ENCODE results near the gene TCEAL1.
A peak's percentile ranks its signal among the peaks of the same experiment; 100 is the strongest.
"Not testable (repeated sequence)": the region's sequence is repeated elsewhere in the genome, so short reads cannot be mapped to it uniquely, and the experiment has no call there.

TCEAL1 gene

DNA sequence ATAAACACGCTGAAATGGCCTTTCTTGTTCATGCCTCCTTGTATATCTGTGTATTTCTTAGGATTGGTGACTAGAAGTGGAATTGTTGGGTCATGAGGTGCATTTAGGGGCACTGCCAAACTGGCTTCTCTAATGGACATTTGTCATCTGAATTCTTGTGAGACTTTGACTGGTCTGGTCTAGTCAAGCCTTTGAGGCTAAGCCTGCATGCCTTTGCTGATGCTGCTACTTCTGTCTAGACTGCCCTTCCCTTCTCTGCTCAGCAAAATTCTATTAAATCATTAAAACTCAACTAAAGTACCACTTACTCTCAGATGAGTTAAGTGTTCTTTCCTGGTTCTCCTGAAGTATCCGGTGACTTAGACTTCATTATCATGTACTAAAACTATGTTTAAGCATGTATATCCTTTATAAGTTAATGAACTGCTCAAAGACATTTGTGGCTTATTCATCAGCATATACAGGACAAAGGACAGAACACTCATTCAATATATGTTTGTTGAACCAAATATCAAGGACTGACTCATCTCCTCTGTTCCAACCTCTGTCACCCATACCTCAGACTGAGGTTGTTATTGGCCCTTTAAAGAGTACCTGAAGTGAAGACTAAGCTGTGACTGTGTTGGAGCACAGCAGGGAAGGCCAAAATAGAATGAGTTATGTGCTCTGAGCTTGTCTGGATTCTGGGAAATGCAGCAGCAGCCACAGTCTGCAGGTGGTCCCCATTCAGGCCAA lies 9.0 kb downstream of the TCEAL1 start:
- no peak for DNase-seq

DNA sequence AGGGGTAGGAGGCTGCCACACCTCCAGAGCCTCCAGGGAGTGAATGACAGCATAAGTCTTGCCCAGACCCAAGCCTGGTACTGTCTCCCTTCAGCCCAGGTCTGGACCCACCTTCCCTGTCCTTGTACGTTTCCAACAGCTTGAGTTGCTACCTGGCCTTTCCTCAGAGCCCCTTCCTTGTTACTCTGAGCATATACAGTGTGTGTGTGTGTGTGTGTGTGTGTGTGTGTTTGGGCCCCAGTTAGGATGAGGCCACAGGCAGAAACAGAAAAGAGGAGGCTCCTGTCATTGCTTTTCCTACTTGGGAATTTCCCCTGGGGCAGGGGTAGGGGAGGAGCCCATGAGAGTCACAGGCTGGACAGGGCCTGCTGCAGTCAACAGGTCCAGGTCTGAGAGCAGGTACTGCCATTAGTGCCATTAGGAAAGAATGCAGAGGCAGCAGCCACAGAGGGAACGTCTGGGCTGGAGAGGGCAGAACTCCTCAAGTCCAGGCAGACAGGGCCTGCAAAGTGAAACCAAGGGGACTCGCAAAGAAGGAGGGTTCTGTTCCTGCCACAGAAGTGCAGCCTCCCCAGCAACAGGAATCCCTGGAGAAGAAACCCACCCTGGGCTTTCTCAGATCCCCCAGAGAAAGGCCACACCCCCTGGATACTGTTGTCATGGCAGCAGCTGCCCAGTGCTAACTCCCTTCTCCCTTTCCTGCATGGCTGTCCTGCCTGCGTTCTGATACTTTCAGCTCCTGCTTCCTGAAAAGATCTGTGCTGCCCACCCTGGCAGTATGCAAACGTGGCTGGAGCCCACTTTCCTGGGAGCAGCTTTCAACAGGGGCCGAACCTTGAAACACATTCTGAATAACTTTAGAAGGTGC lies 9.9 kb downstream of the TCEAL1 start:
- peak; percentile 4 for DNase-seq

DNA sequence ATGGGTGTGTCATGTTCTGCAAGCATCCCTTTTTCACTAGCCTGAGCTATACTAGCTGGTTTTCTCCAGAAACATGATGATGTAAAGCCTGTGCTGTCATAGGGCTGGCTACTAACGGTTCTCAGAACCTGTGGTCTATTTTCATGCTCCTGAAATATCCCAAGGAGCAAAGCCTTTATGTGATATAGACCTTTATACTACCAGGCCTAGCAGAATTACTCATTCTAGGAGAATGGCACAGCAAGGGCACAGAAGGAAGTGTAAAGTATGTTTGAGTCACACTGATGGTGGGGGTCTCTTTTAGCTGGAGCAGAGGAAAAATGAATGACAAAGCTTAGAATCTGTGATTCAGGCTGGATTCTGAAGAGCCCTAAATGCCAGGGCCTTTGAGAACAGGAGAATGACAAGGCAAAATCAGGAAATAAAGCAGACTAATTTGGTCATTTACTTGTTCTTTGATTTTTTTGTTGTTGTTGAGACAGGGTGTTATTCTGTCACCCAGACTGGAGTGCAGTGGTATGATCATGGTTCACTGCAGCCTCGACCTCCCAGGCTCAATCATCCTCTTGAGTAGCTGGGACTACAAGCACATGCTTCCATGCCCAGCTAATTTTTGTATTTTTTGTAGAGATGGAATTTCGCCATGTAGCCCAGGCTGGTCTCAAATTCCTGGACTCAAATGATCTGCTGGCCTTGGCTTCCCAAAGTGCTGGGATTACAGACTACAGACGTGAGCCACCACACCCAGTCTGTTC lies 11.8 kb downstream of the TCEAL1 start:
- no peak for DNase-seq

DNA sequence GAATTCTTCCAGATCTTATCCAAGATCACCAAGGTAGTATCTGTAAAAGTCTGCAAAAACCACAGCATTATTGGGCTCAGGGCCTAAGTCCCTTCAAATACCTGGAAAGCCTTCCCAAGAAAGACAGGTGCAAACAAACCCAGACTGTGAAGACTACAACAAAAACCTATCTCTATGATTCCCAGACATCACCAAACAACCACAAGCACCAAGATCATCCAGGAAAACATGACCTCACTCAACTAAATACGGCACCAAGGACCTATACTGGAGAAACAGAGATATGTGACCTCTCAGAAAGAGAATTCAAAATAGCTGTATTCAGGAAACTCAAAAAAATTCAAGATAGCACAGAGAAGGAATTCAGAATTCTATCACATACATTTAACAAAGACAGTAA lies 15.3 kb downstream of the TCEAL1 start:
- no peak for DNase-seq

DNA sequence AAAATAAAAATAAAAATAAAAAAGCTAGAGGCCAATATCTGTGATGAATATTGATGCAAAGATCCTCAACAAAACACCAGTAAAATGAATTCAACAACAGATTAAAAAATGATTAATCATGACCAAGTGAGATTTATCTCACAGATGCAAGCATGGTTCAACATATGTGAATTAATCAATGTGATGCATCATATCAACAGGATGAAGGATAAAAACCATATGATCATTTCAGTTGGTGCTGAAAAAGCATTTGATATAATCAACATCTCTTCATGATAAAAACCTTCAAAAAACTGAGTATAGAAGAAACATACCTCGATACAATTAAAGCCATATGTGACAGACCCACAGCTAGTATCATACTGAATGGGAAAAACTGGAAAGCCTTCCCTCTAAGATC lies 18.9 kb downstream of the TCEAL1 start:
- DNase-seq = no peak

DNA sequence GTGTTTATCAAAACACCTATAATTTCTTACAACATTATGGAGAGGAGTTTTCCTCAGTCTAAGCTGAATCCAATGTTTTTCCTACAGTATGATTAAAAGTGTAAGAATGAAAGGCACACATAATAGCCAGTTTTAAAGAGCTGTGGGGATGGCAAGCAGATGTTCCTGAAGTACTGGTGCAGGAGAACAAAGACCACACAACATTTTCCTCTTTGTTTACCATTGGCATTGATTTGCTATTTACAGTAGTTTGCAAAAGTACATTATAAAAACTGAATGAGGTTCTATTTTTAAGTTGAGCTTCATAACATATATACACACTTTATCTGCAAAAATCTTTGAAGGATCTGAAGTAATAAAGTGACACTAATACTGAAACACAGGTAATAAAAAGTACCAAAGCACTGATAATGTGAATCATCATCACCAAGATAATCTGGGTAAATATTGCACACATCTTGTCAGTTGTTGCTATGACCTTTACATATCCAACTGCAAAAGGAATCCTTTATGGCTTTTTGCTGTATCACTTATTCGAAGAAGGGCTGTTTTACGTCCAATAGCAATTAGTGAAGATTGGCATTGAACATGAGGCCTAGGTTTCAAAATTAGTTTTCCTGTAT lies 22.5 kb downstream of the TCEAL1 start:
- no peak for DNase-seq

DNA sequence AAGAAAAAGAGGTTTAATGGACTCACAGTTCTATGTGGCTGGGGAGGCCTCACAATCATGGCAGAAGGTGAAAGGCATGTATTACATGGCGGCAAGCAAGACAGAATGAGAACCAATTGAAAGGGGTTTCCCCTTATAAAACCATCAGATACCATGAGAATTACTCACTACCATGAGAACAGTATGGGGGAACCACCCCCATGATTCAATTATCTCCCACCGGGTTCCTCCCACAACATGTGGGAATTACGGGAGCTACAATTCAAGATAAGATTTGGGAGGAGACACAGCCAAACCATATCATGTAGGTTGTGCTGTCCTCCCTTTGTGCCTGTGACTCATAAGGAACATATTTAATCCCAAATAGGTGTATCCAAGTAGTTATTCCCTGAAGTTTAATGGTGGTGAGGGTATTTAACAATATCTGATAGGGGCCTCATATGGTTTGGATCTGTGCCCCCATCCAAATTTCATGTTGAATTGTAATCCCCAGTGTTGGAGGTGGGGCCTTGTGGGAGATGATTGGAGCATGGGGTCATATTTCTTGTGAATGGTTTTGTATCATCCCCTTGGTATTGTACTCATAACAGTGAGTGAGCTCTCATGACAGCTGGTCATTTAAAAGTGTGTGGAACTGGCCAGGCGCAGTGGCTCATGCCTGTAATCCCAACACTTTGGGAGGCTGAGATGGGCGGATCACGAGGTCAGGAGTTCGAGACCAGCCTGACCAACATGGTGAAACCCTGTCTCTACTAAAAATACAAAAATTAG lies 26.6 kb downstream of the TCEAL1 start:
- not testable (repeated sequence) for DNase-seq

DNA sequence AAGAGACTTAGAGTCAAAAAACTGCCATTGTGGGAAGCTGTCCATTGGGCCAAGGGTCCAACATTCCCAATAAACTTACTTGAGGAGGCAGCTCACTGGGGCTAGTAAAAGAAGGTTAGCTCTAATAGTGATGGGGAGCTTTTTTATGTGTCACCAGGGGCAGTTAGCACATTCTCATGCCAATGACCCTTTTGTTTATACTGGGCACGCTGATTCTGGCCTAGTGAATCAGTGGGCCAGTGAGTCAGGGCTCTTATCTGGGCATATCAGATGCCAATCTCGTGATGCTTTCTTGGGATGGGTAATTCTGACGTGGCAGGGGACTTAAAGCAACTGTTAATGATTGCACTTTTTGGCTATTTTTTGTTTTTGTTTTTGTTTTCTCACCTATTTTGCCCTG lies 27.8 kb downstream of the TCEAL1 start:
- DNase-seq = no peak

DNA sequence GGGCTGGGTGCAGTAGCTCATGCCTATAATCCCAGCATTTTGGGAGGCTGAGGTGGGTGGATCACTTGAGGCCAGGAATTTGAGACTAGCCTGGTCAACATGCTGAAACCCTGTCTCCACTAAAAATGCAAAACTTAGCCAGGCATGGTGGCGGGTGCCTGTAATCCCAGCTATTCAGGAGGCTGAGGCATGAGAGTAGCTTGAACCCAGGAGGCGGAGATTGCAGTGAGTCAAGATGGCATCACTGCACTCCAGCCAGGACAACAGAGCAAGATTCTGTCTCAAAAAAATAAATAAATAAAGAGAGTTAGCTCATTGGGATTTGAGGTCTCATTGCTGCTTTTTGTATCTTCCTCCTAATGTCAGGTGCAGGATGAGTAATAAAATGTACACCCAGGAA lies 28.3 kb downstream of the TCEAL1 start:
- DNase-seq = not testable (repeated sequence)

DNA sequence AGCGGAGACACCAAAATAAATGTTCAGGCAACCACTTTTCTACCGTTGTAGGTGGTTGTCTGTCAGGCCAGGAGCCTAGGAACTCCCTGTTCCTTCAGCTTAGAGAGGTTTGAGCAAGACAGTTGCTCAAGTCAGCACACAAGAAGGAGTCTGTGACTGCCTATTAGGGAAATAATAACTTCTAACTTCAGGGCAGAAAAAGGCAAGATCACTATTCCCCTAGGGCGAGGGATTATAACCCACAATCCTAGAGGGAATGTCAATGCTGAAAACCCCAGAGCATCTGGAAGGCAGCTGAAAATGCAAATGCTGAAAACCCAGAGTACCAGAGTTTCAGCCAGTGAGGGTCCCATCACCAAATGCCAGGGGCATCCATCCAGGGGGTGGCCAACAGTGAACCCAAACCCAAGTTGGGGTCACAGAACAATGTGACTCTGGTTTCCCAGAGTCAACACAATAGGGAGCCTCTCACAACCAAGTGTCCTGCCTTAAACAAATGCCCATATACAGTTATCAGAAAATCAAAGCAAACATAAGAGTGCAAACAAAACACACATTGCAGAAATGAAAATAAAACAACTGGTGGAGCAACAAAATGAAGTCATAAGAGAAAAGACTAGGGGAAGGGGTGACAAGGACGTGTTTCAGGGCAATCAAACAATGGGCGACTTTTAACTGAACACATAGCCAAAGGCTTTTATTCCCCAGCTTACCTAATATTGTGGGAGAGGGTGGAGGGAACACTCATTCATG lies 30.1 kb downstream of the TCEAL1 start:
- no peak for DNase-seq

DNA sequence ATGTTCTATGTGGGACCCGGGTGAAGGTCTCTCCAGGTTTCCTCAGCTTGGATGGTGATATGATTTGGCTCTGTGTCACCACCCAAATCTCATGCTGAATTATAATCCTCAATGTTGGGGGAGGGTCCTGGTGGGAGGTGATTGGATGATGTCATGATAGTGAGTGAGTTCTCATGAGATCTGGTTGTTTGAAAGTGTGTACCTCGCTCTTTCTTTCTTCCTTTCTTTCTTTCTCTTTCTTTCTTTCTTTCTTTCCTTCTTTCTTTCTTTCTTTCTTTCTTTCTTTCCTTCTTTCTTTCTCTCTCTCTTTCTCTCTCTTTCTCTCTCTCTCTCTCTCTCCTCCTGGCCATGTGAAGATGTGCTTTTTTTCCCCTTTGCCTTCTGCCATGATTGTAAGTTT lies 30.7 kb downstream of the TCEAL1 start:
- not testable (repeated sequence) for DNase-seq

DNA sequence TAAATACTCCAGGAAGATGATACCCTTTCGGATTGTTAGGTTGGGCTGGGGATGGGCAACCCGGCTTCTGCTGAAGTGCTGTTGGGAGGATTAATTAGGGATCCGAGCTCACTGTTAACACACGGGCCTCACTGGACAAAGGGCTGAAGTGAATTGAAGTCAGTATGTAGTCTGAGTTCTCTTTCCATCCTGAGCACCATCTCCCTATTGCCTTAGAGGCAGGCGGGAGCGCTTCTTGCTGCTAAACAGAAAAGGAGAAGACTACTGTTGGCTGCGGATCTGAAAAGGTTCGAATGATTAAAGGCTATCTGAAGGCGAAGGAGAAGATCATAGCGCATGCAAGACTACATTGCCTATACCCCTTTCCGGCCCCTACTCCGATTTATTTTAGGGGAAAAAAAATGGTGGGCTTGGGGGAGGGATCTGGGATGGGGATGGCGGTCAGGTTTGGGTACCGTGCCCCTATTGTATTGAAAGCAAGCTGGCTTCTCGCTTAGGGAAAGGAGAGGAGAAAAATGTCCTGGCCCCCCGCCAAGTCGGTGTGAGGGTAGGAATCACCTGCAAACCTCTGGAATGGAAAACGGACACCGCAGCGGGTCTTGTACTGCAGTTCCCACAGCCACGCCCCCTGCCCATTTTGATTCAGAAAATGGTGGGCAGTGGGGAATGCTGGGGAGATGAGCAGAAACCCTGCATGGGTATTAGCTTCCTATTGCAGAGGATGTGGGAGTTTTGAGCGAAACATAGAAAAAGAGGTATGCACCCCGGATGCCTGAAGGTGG lies 35.4 kb downstream of the TCEAL1 start:
- DNase-seq = no peak

DNA sequence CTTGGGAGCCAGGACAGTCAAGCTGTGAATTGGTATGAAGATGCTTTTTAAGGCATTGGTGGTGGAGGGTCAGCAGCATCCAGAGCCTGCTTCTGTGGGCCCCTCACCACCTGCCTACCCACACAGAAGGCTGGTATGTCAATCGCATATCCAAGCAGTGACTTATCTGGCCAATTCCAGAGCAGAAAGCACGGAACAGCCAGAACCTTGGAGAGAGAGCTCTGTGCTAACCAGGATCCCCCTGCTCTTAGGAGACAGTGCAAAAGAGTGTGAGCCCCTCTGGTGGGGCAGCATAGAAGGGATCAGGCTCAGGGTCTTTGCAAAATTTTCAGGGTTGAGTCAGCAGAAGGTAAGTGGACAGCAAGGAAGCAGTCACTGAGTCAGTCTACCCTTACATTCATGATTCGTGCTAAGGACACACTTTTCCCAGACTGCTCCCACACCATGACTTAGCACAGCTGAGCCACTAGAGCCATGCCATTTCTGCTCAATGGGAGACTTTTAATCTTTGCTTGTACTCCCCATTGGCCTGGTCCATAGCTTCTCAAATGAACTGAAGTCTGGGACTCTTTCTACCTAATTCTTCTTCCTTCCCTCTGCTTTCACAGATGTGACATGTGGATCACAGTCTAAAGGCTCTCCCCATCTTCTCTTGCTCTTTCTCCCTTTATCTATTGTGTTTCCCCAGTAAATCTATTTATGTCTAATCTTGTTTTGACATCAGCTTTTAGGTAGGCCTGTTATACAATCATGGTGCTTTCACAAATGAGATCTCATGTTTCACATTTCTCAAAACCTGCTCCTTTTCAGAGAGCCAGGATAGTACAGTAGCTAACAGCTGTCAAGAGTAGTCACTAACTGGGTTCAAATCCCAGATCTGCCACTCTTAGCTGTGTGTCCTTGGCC lies 37.7 kb downstream of the TCEAL1 start:
- no peak for DNase-seq

DNA sequence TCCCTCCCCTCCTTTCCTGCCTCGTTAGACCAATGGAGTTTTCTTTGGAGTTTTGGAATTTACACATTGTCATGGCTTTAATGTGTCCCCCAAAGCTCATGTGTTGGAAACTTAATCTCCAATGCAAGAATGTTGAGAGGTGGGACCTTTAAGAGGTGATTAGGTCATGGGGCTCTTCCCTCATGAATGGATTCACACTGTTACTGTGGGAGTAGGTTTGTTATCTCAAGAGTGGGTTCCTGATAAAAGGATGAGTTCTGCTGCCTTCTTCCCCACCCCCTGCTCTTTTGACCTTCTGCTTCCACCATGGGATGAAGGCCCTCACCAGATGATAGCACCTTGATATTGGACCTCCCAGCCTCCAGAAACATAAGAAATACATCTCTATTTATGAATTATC lies 41.0 kb downstream of the TCEAL1 start:
- no peak for DNase-seq

DNA sequence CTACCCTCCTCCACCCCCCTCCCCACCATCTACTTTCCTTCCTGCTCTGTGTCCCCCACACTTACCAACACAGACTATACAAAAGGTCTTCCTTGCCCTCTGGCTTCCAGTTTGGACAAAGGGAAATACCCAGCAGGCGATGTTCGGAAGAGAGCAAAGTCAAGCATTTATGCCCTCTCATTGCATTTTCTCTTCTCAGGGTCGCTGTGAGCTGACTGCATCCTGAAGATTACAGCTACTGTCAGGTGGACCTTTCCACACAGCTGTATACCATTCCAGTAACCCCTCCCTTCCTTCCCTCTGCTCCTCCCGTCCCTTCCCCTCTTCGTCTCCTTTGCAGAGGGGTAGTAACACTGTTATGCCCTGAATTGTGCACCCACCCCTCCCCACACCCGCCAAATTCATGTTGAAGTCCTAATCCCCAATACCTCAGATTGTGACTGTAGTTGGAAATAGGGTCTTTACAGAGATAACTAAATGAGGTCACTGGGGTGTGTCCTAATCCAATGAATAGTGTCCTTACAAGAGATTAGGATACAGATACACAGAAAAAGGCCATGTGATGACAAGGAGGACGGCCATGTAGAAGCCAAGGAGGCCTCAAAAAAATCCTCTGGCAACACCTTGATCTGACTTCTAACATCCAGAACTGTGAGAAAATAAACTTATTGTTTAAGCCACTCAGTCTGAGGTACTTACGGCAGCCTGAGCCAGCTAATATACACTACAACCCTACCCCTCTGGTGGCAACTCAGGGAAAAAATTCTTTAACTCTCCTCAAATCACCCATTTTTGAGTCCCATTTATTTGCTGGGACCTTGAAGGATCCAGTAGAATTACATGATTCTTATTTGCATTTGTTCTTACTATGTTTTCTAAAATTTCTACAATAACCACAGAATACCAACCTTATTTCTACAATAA lies 46.0 kb downstream of the TCEAL1 start:
- no peak for DNase-seq

DNA sequence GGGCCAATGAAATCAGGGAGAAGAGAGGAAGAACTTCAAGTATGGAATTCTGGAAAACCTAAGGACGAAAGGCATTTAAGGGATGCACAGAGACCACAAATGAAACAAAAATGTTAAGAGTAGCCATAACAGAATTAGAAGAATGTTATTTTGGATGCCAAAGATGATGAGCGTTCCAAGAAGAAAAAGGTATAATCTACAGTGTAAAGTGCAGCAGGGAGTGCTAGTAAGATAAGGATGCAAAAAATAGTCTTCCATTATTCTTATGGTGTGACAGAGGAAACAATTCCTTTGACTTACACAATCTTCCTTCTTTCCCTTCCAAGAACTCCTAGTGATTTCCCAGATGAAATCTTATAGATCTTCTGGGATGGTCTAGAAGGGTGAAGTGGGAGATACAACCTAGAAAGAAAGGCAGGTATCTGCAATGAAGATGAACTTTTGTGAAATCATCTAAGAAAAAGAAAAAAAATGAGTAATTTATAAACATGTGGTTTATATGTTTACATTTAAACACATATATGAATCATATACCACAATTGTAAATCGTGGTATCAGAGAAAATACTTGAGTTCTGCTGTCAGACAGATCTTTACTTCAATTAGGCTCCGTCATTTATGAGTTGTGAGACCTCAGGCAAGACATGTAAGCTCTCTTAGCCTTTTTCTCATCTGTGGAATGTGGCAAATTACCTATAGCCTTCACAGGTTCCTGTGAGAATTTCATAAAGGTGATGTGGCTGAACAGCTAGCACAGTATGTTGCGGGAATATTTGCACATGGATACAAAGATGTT lies 49.6 kb downstream of the TCEAL1 start:
- no peak for DNase-seq
